ENCODE results near the gene FAM168A.

- TF ChIP-seq, protein P1, sequence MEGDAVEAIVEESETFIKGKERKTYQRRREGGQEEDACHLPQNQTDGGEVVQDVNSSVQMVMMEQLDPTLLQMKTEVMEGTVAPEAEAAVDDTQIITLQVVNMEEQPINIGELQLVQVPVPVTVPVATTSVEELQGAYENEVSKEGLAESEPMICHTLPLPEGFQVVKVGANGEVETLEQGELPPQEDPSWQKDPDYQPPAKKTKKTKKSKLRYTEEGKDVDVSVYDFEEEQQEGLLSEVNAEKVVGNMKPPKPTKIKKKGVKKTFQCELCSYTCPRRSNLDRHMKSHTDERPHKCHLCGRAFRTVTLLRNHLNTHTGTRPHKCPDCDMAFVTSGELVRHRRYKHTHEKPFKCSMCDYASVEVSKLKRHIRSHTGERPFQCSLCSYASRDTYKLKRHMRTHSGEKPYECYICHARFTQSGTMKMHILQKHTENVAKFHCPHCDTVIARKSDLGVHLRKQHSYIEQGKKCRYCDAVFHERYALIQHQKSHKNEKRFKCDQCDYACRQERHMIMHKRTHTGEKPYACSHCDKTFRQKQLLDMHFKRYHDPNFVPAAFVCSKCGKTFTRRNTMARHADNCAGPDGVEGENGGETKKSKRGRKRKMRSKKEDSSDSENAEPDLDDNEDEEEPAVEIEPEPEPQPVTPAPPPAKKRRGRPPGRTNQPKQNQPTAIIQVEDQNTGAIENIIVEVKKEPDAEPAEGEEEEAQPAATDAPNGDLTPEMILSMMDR (IDR thresholded peaks at IDR 0.05): no peak
- TF ChIP-seq POLR2A (IDR thresholded peaks at IDR 0.05): no peak
Measured at GRCh38 chr11:73390601-73391565, 207.0 kb downstream of the FAM168A start.

Measured in Peyer's patch (tissue), 4 donors.